Stimulated activated naive CD8-positive, alpha-beta T cell treated with anti-CD3 and anti-CD28 coated beads, Interleukin-15, amount 100 ng/mL, for 72 hours (primary cell): ENCODE results near the gene KLHL36.
A peak's percentile ranks its signal among the peaks of the same experiment; 100 is the strongest.

Experiments
- ATAC-seq: fragments of 150-1000 bp; cut with Tn5 transposase; 2 replicates; pipeline ENCODE4 v1.10.0; 2021; ENCODE audit warnings: mild to moderate bottlenecking, moderate library complexity
- DNase-seq, 2 donors: peaks; one replicate each; pipeline ENCODE4 v3.0.0; 2021 to 2022
- H3K27ac Mint-ChIP-seq, 2 donors: one replicate each; pipeline ENCODE4 v1.8.0; 2022; ENCODE audit warnings: mild to moderate bottlenecking in 2 of 2, mixed read lengths in 2 of 2, moderate library complexity in 2 of 2
- H3K27me3 Mint-ChIP-seq: one replicate; pipeline ENCODE4 v1.8.0; 2022; ENCODE audit warnings: mixed read lengths
- H3K4me1 Mint-ChIP-seq: one replicate; pipeline ENCODE4 v1.8.0; 2022; ENCODE audit warnings: mild to moderate bottlenecking, mixed read lengths
- H3K4me3 Mint-ChIP-seq, 2 donors: one replicate each; pipeline ENCODE4 v1.8.0; 2022; ENCODE audit warnings: mild to moderate bottlenecking in 2 of 2, mixed read lengths in 2 of 2, moderate library complexity in 1 of 2
- H3K9me3 Mint-ChIP-seq, 2 donors: one replicate each; pipeline ENCODE4 v1.8.0; 2022; ENCODE audit warnings: mixed read lengths in 2 of 2

KLHL36 gene

DNA sequence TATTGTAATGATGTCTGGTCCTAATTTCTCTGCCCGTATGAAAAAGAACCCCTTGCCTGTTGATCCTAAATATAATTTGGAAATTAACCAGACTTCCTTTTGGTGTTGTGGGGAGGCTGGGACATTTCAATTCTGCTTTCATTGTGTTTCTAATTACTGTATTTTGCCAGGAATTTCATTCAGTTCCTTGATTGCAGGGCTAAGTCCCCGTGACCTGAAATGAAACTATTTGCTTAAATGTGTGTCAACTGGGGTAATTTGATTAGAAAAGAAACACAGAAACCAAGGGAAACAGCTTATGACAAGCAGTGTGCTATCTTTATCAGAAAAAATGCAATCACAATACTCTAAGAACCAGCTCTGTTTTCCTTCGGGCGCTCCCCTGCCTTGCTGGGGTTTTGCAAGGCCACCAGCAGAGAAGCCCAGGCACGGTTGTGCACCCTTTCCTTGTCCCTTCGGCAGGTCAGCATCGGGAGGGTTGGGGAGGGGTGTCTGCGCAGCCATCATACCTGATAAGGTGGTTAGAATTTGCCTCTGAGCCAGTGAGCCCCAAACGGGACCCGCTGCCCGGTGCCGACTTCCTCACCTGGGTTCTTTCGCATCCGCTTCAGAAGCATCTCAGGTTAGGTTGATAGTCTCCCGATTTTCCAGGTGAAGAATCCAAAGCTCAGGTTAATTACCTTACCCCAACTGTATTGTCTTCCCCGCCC is 19.4 kb downstream of the KLHL36 start:
- ATAC-seq (no peak), DNase-seq (no peak)
- Mint-ChIP-seq H3K4me1 (peaks cover 26% of the 10 kb centered on the region), H3K4me3 (no peak overlapping the region), H3K9me3 (no peaks in the 10 kb centered on the region), H3K27ac (peak overlapping the region; percentile 37 to 67), H3K27me3 (no peaks in the 10 kb centered on the region)

DNA sequence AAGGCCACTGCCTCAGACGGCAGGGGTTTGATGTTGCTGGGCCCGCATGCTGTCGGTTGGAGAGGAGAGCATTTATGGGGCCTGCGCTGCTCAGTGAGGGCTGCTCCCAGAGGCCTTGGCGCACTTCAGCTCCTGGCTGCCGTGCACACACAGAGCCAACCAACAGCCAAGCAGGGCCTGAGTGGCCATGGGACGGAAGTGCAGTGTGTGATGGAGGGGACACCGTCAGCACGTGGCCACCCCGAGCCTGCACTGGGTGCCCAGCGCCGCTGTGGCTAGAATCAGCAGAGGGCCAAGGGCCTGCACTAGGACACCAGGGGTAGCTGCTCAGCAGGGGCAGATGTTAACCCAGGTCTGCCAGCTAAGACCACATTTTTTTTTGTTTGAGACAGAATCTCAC is 21.8 kb downstream of the KLHL36 start:
- Mint-ChIP-seq H3K4me3 (no peak overlapping the region), H3K9me3 (no peaks in the 10 kb centered on the region), H3K27me3 (no peaks in the 10 kb centered on the region), H3K27ac (no peak overlapping the region), H3K4me1 (peaks cover 28% of the 10 kb centered on the region)
- ATAC-seq = no peak
- DNase-seq = no peak

DNA sequence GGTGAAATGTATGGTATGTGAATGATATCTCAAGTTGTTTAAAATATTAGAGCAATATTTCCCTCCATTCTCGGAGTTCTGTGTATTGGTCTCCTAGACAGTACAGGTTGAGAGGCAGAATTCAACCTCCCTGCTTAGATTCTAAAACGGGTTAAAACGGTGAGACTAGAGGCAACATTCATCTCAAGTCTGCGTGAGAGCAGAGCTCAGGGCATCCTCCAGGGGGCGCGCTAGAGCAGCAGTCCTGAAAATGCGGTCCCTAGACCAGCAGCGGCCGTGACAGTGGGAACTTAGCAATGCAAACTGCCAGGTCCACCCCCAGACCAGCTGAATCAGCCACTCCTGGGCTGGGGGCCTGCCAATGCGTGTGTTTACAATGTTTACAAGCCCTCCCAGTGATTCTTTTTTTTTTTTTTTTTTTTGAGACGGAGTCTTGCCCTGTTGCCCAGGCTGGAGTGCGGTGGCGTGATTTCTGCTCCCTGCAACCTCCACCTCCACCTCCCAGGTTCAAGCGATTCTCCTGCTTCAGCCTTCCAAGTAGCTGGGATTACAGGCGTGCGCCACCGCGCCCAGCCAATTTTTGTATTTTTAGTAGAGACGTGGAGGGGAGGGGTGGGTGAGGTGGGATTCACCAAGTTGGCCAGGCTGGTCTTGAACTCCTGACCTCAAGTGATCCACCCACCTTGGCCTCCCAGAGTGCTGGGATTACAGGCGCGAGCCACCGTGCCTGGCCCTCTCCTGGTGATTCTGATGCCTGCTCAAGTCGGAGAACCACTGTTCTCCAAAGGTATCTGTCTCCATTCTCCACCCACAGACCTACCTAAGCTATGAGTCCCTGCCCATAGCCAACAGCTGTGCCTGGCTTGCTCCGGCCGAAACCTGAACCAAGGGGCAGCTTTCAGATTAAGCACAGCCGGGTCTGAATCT is 24.2 kb downstream of the KLHL36 start:
- H3K4me1 Mint-ChIP-seq = peaks cover 21% of the 10 kb centered on the region
- DNase-seq = peak; percentile 70 to 74
- H3K27ac Mint-ChIP-seq = no peak overlapping the region
- peak; percentile 90 for ATAC-seq
- H3K9me3 Mint-ChIP-seq = no peaks in the 10 kb centered on the region
- H3K4me3 Mint-ChIP-seq = no peak overlapping the region
- no peaks in the 10 kb centered on the region for H3K27me3 Mint-ChIP-seq

DNA sequence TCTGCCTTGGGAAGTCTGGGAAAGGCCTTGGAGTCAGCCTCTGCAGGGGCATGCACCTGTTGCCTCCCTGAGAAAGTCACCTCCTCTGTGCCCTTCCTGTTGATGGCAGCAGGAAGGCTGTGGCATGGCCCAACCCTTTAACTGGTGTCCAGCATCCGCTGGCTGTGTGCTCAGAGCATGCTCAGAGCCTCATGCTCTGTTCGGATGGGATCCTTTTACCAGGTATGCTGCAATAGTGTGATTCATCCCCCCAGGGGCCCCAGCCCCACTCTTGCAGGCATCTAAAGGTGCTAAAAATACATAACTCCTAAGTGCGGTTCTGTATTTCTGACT is 24.9 kb downstream of the KLHL36 start:
- H3K27ac Mint-ChIP-seq = no peak overlapping the region
- ATAC-seq (no peak), DNase-seq (no peak)
- peaks cover 21% of the 10 kb centered on the region for H3K4me1 Mint-ChIP-seq
- no peaks in the 10 kb centered on the region for H3K27me3 Mint-ChIP-seq
- no peaks in the 10 kb centered on the region for H3K9me3 Mint-ChIP-seq
- no peak overlapping the region for H3K4me3 Mint-ChIP-seq

DNA sequence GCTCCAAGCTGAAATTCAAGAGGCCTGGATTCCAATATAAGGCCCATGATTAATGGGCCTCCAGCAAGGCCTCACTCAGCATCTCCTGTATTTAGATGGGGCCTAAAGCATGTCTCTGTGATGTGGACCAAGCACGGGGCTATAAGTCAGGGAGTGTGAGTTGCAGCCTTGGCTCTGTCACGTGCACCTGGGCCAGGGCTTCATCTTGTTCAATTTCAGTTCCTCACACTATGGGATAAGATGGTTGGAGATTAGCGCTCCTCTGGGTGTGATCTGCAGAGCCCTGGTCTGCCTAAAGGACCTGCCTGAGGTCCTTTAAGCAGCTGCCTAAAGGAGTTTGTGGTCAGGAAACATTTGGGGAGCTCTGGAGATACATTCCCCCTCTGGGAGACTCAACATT is 25.2 kb downstream of the KLHL36 start:
- no peak for DNase-seq
- Mint-ChIP-seq H3K4me3 (no peak overlapping the region), H3K4me1 (peaks cover 21% of the 10 kb centered on the region), H3K27me3 (no peaks in the 10 kb centered on the region), H3K27ac (no peak overlapping the region), H3K9me3 (no peaks in the 10 kb centered on the region)
- ATAC-seq = no peak

DNA sequence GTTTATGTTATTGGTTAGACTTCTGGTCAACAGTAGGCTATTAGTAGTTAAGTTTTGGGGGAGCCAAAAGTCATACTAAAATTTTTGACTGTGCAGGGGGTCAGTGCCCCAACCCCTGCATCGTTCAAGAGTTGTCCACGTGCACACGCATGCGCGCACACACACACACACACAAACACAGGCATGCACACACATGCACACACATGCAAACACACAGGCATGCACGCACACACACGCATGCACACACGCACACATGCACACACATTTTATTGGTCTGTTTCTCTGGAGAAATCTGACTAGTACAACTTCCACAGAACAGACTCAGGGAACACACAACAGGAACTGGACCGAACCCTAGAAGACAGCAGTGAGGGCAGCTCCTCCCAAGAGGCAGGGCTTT is 27.1 kb downstream of the KLHL36 start:
- Mint-ChIP-seq H3K4me3 (no peak overlapping the region), H3K27me3 (peaks cover 8% of the 10 kb centered on the region), H3K9me3 (no peaks in the 10 kb centered on the region), H3K4me1 (peaks cover 21% of the 10 kb centered on the region), H3K27ac (no peak overlapping the region)
- DNase-seq (no peak), ATAC-seq (no peak)

DNA sequence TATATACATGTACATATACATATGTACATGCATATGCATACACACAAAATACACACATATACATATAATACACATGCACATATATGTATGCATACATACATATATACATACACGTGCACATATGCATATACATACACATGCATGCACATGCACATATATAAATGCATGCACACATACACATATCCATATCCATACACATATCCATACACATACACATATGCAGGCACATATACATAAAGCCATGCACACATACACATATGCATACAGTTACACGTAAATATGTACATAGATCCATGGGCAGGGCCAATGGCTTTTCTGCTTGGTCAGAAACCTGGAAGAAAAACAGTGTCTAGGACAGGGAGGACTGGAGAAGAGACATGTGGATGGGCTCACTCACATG is 27.6 kb downstream of the KLHL36 start:
- no peaks in the 10 kb centered on the region for H3K9me3 Mint-ChIP-seq
- peaks cover 21% of the 10 kb centered on the region for H3K4me1 Mint-ChIP-seq
- DNase-seq (no peak), ATAC-seq (no peak)
- no peak overlapping the region for H3K27ac Mint-ChIP-seq
- no peak overlapping the region for H3K4me3 Mint-ChIP-seq
- H3K27me3 Mint-ChIP-seq = peaks cover 8% of the 10 kb centered on the region

DNA sequence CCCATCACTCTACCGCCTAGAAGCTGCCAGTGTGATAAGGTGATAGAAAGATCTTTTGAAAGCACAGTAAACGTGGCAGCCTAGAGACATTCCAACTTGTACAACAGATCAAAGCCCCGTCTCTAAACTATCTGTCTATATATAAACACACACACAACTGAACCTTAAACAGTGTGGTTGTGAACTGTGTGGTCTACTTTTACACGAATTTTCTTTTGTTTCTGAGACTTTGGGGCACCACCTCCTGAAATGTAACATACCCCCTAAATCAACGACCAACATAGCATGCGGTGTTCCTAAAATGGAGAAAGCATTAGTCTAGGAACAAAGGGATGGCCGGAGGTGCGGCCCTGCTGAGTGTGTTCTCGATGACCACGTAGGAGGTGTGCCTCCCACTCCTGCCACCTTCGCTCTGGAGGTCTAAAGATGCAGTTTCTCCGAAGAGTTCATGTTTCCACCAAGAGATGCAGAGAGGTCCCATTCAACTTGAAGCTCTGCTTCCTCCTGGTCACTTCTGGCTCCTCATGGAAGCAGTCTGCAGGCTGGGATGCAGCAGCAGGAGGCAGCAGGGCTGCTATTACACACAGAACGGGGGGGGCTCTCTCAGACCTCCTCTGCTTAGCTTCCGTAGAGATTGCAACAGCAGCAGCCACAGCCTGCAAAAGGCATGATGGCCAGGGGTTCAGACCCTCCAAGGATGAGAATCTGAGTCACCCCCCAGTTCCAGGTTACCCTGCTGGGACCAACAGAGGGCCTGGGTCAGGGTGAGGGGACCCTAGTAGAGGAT is 28.9 kb downstream of the KLHL36 start:
- H3K27ac Mint-ChIP-seq = no peak overlapping the region
- H3K4me1 Mint-ChIP-seq = peaks cover 12% of the 10 kb centered on the region
- H3K27me3 Mint-ChIP-seq = peaks cover 8% of the 10 kb centered on the region
- no peak overlapping the region for H3K4me3 Mint-ChIP-seq
- no peaks in the 10 kb centered on the region for H3K9me3 Mint-ChIP-seq
- DNase-seq = no peak
- ATAC-seq = no peak

DNA sequence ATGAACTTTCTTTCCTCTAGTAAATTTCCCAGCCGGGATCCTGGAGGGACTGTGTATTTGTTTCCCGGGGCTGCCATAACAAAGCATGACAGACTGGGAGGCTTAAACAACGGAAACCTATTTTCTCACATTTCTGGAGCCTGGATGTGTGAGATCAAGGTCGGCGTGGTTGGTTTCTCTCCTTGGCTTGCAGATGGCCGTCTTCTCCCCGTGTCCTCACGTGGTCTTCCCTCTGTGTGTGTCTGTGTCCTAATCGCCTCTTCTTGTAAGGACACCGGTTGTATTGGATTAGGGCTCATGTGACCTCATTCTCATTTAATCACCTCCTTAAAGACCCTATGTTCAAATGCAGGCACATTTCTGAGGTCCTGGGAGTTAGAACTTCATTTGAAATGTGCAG is 29.5 kb downstream of the KLHL36 start:
- H3K27ac Mint-ChIP-seq = peak overlapping the region in 1 of 2 donors; percentile 60
- no peak for DNase-seq
- H3K4me3 Mint-ChIP-seq = no peak overlapping the region
- H3K4me1 Mint-ChIP-seq = peaks cover 5% of the 10 kb centered on the region
- H3K9me3 Mint-ChIP-seq = no peaks in the 10 kb centered on the region
- ATAC-seq = no peak
- H3K27me3 Mint-ChIP-seq = peaks cover 8% of the 10 kb centered on the region

DNA sequence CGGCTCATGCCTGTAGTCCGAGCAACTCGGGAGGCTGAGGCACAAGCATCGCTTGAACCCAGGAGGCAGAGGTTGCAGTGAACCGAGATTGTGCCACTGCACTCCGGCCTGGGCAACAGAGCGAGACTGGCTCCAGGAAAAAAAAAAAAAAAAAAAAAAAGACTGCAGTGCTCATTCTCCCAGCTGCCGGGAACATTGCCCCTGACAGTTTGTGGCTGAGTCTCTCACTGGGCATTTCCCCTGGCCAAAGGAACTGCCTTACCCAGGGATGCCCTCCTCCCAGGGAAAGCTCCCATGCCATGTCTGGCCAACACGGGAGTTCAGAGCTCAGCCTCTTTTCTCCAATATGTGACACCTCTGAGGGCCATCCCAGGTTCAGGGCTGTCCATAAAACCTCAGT is 30.2 kb downstream of the KLHL36 start:
- no peak overlapping the region for H3K4me3 Mint-ChIP-seq
- ATAC-seq (no peak), DNase-seq (no peak)
- H3K4me1 Mint-ChIP-seq = no peaks in the 10 kb centered on the region
- H3K27ac Mint-ChIP-seq = no peak overlapping the region
- H3K27me3 Mint-ChIP-seq = peaks cover 8% of the 10 kb centered on the region
- no peaks in the 10 kb centered on the region for H3K9me3 Mint-ChIP-seq

DNA sequence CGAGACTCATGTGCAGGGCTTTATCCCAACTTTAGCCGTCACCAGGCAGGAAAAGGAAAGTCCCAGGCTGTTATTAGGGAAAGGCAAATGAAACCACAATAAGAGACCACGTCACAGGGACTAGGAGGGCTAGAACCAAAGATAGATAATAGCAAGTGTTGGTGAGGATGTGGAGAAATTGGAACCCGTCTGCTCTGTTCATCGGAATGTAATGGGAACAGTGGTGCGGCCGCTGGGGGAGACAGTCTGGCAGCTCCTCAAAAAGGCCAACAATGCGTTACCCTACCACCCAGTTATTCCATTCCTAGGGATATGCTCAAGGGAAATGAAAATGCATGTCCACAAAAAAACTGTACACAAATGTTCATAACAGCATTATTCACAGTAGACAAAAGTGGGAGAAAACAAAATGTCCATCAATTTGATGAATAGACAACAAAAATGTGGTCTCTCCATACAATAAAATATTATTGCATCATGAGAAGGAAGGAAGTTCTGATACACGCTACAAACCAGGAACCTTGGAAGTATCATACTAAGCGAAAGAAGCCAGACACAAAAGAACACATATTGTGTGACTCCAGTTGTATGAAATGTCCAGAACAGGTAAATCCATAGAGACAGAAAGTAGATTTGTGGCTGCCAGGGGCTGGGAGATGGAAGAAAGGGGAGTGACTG is 32.0 kb downstream of the KLHL36 start:
- H3K27me3 Mint-ChIP-seq = peaks cover 20% of the 10 kb centered on the region
- no peak for DNase-seq
- H3K4me1 Mint-ChIP-seq = no peaks in the 10 kb centered on the region
- no peak for ATAC-seq
- no peak overlapping the region for H3K4me3 Mint-ChIP-seq
- H3K27ac Mint-ChIP-seq = no peak overlapping the region
- H3K9me3 Mint-ChIP-seq = no peaks in the 10 kb centered on the region

DNA sequence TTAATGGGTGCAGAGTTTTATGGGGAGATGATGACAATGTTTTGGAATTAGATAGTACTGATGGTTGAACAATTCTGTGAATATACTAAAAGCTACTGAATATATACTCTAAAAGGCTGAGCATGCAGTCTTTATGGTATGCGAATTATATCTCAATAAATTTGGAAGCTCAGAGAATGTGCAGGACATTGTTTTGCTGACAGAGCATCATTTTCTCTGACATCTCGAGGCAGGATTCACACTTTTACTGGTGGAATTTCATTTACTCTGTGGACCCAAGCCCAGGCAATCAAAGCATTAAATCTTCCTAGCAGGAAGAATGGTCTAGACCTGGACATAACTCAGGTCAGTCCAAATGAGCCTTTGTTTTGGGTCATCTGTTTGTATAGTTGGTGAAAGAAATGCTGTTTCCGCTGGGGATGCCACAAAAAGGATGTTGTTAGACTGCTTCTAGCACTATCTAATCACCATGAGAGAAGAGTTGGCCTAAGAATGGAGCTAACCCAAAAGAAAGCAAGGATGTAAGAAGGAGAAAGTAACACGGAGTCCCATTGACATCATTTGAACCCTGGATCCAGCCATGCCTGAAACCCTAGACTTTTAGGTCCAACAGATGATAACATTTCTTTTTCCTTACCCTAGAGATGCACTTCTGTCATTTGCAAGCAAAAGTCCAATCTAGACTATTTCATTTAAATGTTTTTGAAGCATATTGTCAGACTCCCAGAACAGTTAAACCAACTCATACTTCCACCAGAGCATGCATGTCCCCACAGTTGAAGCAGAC is 32.7 kb downstream of the KLHL36 start:
- H3K9me3 Mint-ChIP-seq = no peaks in the 10 kb centered on the region
- peaks cover 22% of the 10 kb centered on the region for H3K27me3 Mint-ChIP-seq
- no peak for DNase-seq
- H3K4me3 Mint-ChIP-seq = no peak overlapping the region
- no peaks in the 10 kb centered on the region for H3K4me1 Mint-ChIP-seq
- no peak overlapping the region for H3K27ac Mint-ChIP-seq
- ATAC-seq = no peak

DNA sequence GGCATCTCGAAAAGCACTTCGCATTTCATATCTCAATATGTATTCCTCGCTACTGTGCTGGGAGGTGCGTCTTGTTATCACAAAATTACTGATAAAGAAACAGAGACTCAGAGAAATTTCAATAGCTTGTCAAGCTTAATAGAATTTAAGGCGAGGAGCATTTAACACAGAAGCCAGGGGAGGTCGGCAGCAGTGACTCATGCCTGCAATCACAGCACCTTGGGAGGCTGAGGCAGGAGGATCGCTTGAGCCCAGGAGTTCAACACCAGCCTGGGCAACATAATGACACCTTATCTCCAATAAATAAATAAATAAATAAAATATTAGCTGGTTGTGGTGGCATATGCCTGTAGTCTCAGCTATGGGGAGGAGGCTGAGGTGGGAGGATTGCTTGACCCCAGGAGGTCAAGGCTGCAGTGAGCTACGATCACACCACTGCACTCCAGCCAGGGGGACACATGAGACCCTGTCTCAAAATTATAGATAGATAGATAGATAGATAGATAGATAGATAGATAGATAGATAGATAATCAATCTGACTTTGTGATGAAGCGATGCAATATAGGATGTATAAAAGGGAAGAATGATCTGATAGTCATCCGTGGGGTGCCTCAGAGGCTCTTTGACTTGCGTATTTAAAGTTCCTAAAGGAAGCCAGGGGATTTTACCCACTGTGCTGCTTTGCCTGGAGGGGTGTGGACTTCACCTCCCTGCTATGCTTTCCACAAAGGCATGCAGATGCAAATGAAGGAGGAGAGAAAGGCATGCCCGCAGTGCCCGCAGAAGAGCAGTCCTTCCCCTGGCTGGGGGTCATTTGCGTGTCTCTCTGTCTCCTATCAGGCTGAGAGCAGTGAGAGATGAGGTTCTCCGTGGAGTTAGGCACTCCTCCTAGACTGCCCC is 35.6 kb downstream of the KLHL36 start:
- no peaks in the 10 kb centered on the region for H3K9me3 Mint-ChIP-seq
- H3K4me1 Mint-ChIP-seq = peaks cover 6% of the 10 kb centered on the region
- ATAC-seq = no peak
- H3K27me3 Mint-ChIP-seq = peaks cover 22% of the 10 kb centered on the region
- no peak overlapping the region for H3K27ac Mint-ChIP-seq
- DNase-seq = no peak
- H3K4me3 Mint-ChIP-seq = no peak overlapping the region

DNA sequence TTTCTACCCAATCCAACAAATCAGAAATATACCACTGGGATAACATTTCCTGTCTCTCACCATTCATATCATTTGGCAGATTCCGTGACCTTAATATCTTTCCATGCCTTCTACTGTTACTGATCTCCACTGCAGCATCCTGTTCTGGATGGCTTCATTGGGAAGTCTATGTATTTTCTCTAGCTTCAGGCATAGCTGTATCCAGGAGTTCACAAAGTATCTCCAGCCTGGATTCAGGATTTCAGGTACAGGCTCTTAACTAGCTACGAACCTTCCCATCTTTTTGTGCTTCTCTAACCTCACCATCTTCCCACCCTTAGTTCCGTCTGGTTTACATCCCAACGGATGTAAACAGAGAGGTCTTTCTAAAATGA is 36.3 kb downstream of the KLHL36 start:
- Mint-ChIP-seq H3K4me3 (no peak overlapping the region), H3K27ac (no peak overlapping the region), H3K4me1 (peaks cover 6% of the 10 kb centered on the region), H3K27me3 (peaks cover 23% of the 10 kb centered on the region), H3K9me3 (no peaks in the 10 kb centered on the region)
- ATAC-seq = no peak
- DNase-seq = no peak
